OCI-LY7 (cell line): ENCODE results near the gene DHRS7C.

Source experiments
- EZH2phosphoT487 ChIP-seq: fragments of 200-600 bp; sonication (generic); IDR thresholded peaks from 2 replicates; pipeline ENCODE4 v1.6.1; 2018; ENCODE audit warnings: low read depth, borderline replicate concordance, mild to moderate bottlenecking, mixed run types, antibody characterized with exemption, low read length, moderate library complexity, mixed read lengths
- TF ChIP-seq, protein P1 (sequence below): fragments of 200-600 bp; sonication (generic); conservative IDR thresholded peaks from 2 replicates; pipeline ENCODE4 v1.5.1; 2014; ENCODE audit warnings: mild to moderate bottlenecking, antibody characterized with exemption, low read length, moderate library complexity, mixed read lengths

DNA sequence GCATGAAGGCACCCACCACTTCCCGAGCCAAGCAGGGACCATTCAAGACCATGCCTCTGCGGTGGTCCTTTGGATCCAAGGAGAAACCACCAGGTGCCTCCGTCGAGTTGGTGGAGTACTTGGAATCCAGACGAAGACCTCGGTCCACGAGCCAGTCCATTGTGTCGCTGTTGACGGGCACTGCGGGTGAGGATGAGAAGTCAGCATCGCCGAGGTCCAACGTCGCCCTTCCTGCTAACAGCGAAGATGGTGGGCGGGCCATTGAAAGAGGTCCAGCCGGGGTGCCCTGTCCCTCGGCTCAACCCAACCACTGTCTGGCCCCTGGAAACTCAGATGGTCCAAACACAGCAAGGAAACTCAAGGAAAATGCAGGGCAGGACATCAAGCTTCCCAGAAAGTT lies 63.4 kb downstream of the DHRS7C start:
- TF ChIP-seq, protein P1, sequence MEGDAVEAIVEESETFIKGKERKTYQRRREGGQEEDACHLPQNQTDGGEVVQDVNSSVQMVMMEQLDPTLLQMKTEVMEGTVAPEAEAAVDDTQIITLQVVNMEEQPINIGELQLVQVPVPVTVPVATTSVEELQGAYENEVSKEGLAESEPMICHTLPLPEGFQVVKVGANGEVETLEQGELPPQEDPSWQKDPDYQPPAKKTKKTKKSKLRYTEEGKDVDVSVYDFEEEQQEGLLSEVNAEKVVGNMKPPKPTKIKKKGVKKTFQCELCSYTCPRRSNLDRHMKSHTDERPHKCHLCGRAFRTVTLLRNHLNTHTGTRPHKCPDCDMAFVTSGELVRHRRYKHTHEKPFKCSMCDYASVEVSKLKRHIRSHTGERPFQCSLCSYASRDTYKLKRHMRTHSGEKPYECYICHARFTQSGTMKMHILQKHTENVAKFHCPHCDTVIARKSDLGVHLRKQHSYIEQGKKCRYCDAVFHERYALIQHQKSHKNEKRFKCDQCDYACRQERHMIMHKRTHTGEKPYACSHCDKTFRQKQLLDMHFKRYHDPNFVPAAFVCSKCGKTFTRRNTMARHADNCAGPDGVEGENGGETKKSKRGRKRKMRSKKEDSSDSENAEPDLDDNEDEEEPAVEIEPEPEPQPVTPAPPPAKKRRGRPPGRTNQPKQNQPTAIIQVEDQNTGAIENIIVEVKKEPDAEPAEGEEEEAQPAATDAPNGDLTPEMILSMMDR, result no peak
- no peak for TF ChIP-seq EZH2phosphoT487
